Stimulated activated memory B cell treated with anti-CD40 and anti-IgM and Interleukin-4, amounts not matched to agents 10 μg/mL and 1 μg/mL and 100 μg/mL, for 72 hours (primary cell): ENCODE data around the gene NRP2.

Source experiments
- ATAC-seq: fragments of 150-1000 bp; cut with Tn5 transposase; 2 replicates; pipeline ENCODE4 v1.10.0; 2021
- H3K27ac Mint-ChIP-seq: one replicate; pipeline ENCODE4 v1.8.0; 2022; ENCODE audit warnings: mild to moderate bottlenecking, mixed read lengths
- H3K27me3 Mint-ChIP-seq: one replicate; pipeline ENCODE4 v1.8.0; 2022; ENCODE audit warnings: mixed read lengths
- H3K36me3 Mint-ChIP-seq: one replicate; pipeline ENCODE4 v1.8.0; 2022; ENCODE audit warnings: mixed read lengths
- H3K4me1 Mint-ChIP-seq: one replicate; pipeline ENCODE4 v1.8.0; 2022; ENCODE audit warnings: mixed read lengths
- H3K4me3 Mint-ChIP-seq: one replicate; pipeline ENCODE4 v1.8.0; 2022; ENCODE audit warnings: mild to moderate bottlenecking, moderate library complexity, mixed read lengths
- H3K9me3 Mint-ChIP-seq: one replicate; pipeline ENCODE4 v1.8.0; 2022; ENCODE audit warnings: mixed read lengths

NRP2 gene

GRCh38 chr2:205682239-205682970 lies at the start of gene NRP2:
TSS of gene NRP2 (plus strand) at chr2:205682501. CDS start at chr2:205683291, 790 bp downstream.
- Mint-ChIP-seq H3K9me3 (no peaks in the 10 kb centered on the region), H3K27me3 (peaks cover 34% of the 10 kb centered on the region), H3K4me3 (peak within 1 kb of the TSS; percentile 89), H3K27ac (peak within 1 kb of the TSS; percentile 31), H3K36me3 (no peaks in the 10 kb centered on the region), H3K4me1 (peaks cover 56% of the 10 kb centered on the region)
- peak; percentile 89 for ATAC-seq

GRCh38 chr2:205633994-205634393 lies 48.3 kb upstream of the NRP2 start:
- Mint-ChIP-seq H3K27ac (no peak overlapping the region), H3K27me3 (peaks cover 14% of the 10 kb centered on the region), H3K4me3 (no peak overlapping the region), H3K36me3 (no peaks in the 10 kb centered on the region), H3K4me1 (no peaks in the 10 kb centered on the region), H3K9me3 (no peaks in the 10 kb centered on the region)
- no peak for ATAC-seq

GRCh38 chr2:205636549-205637319 lies 45.6 kb upstream of the NRP2 start:
- Mint-ChIP-seq H3K4me1 (peaks cover 7% of the 10 kb centered on the region), H3K36me3 (no peaks in the 10 kb centered on the region), H3K27me3 (peaks cover 25% of the 10 kb centered on the region), H3K4me3 (no peak overlapping the region), H3K9me3 (peaks cover 8% of the 10 kb centered on the region), H3K27ac (no peak overlapping the region)
- ATAC-seq: peak; percentile 37

- H3K27me3 Mint-ChIP-seq: peaks cover 30% of the 10 kb centered on the region
- H3K4me3 Mint-ChIP-seq: no peak overlapping the region
- H3K4me1 Mint-ChIP-seq: peaks cover 7% of the 10 kb centered on the region
- no peak overlapping the region for H3K27ac Mint-ChIP-seq
- peaks cover 8% of the 10 kb centered on the region for H3K9me3 Mint-ChIP-seq
- no peak for ATAC-seq
- no peaks in the 10 kb centered on the region for H3K36me3 Mint-ChIP-seq
Observed at GRCh38 chr2:205637320-205637602, 45.0 kb upstream of the NRP2 start.

- no peak for ATAC-seq
- Mint-ChIP-seq H3K4me3 (no peak overlapping the region), H3K36me3 (no peaks in the 10 kb centered on the region), H3K9me3 (peaks cover 8% of the 10 kb centered on the region), H3K4me1 (peaks cover 7% of the 10 kb centered on the region), H3K27ac (no peak overlapping the region), H3K27me3 (peaks cover 34% of the 10 kb centered on the region)
Observed at GRCh38 chr2:205637779-205638503, 44.4 kb upstream of the NRP2 start.

GRCh38 chr2:205640716-205641115 lies 41.6 kb upstream of the NRP2 start:
- H3K9me3 Mint-ChIP-seq: peaks cover 8% of the 10 kb centered on the region
- H3K27me3 Mint-ChIP-seq: peaks cover 47% of the 10 kb centered on the region
- H3K36me3 Mint-ChIP-seq: no peaks in the 10 kb centered on the region
- H3K4me3 Mint-ChIP-seq: no peak overlapping the region
- H3K4me1 Mint-ChIP-seq: peaks cover 7% of the 10 kb centered on the region
- no peak overlapping the region for H3K27ac Mint-ChIP-seq
- peak; percentile 81 for ATAC-seq

- Mint-ChIP-seq H3K27ac (no peak overlapping the region), H3K27me3 (peaks cover 61% of the 10 kb centered on the region), H3K36me3 (no peaks in the 10 kb centered on the region), H3K9me3 (peaks cover 8% of the 10 kb centered on the region), H3K4me1 (peaks cover 18% of the 10 kb centered on the region), H3K4me3 (no peak overlapping the region)
- no peak for ATAC-seq
Observed at GRCh38 chr2:205642599-205643356, 39.5 kb upstream of the NRP2 start.

- no peak for ATAC-seq
- H3K36me3 Mint-ChIP-seq: no peaks in the 10 kb centered on the region
- no peak overlapping the region for H3K4me3 Mint-ChIP-seq
- H3K9me3 Mint-ChIP-seq: peaks cover 8% of the 10 kb centered on the region
- peaks cover 68% of the 10 kb centered on the region for H3K27me3 Mint-ChIP-seq
- H3K4me1 Mint-ChIP-seq: peaks cover 18% of the 10 kb centered on the region
- no peak overlapping the region for H3K27ac Mint-ChIP-seq
Observed at GRCh38 chr2:205643391-205643885, 38.9 kb upstream of the NRP2 start.

GRCh38 chr2:205644018-205644417 lies 38.3 kb upstream of the NRP2 start:
- H3K4me1 Mint-ChIP-seq: peaks cover 18% of the 10 kb centered on the region
- no peak overlapping the region for H3K27ac Mint-ChIP-seq
- H3K27me3 Mint-ChIP-seq: peaks cover 73% of the 10 kb centered on the region
- peaks cover 8% of the 10 kb centered on the region for H3K9me3 Mint-ChIP-seq
- no peak for ATAC-seq
- no peak overlapping the region for H3K4me3 Mint-ChIP-seq
- H3K36me3 Mint-ChIP-seq: no peaks in the 10 kb centered on the region

GRCh38 chr2:205646680-205647079 lies 35.6 kb upstream of the NRP2 start:
- H3K36me3 Mint-ChIP-seq: no peaks in the 10 kb centered on the region
- no peaks in the 10 kb centered on the region for H3K9me3 Mint-ChIP-seq
- no peak overlapping the region for H3K4me3 Mint-ChIP-seq
- no peak overlapping the region for H3K27ac Mint-ChIP-seq
- H3K4me1 Mint-ChIP-seq: peaks cover 16% of the 10 kb centered on the region
- ATAC-seq: peak; percentile 89
- H3K27me3 Mint-ChIP-seq: peaks cover 81% of the 10 kb centered on the region

GRCh38 chr2:205650450-205650849 lies 31.9 kb upstream of the NRP2 start:
- H3K27me3 Mint-ChIP-seq: peaks cover 69% of the 10 kb centered on the region
- no peaks in the 10 kb centered on the region for H3K36me3 Mint-ChIP-seq
- no peak overlapping the region for H3K27ac Mint-ChIP-seq
- H3K4me3 Mint-ChIP-seq: no peak overlapping the region
- no peak for ATAC-seq
- H3K4me1 Mint-ChIP-seq: peaks cover 18% of the 10 kb centered on the region
- no peaks in the 10 kb centered on the region for H3K9me3 Mint-ChIP-seq

- no peak for ATAC-seq
- Mint-ChIP-seq H3K36me3 (no peaks in the 10 kb centered on the region), H3K4me3 (no peak overlapping the region), H3K4me1 (peaks cover 18% of the 10 kb centered on the region), H3K27ac (no peak overlapping the region), H3K9me3 (no peaks in the 10 kb centered on the region), H3K27me3 (peaks cover 67% of the 10 kb centered on the region)
Observed at GRCh38 chr2:205650931-205651330, 31.4 kb upstream of the NRP2 start.

GRCh38 chr2:205651719-205652118 lies 30.6 kb upstream of the NRP2 start:
- peak; percentile 75 for ATAC-seq
- Mint-ChIP-seq H3K4me1 (peaks cover 10% of the 10 kb centered on the region), H3K27me3 (peaks cover 59% of the 10 kb centered on the region), H3K27ac (no peak overlapping the region), H3K4me3 (no peak overlapping the region), H3K9me3 (no peaks in the 10 kb centered on the region), H3K36me3 (no peaks in the 10 kb centered on the region)

GRCh38 chr2:205654878-205655605 lies 27.3 kb upstream of the NRP2 start:
- no peak overlapping the region for H3K27ac Mint-ChIP-seq
- H3K9me3 Mint-ChIP-seq: no peaks in the 10 kb centered on the region
- H3K4me1 Mint-ChIP-seq: peaks cover 9% of the 10 kb centered on the region
- ATAC-seq: no peak
- no peak overlapping the region for H3K4me3 Mint-ChIP-seq
- H3K27me3 Mint-ChIP-seq: peaks cover 42% of the 10 kb centered on the region
- no peaks in the 10 kb centered on the region for H3K36me3 Mint-ChIP-seq
